Endothelial cell (in vitro differentiated cells): ENCODE data around the gene E2F2. TPM values are rescaled to one million over a fixed set of nuclear protein-coding genes. Genes with fewer than 3 reads are reported as not detected.

Experiments
- DNase-seq: peaks from one replicate; pipeline ENCODE4 v3.0.0; 2021; ENCODE audit warnings: low spot score
- H3K27ac Mint-ChIP-seq: one replicate; pipeline ENCODE4 v1.8.0; 2021; ENCODE audit warnings: mixed read lengths, inconsistent platforms; ENCODE audit not compliant: unreplicated experiment
- H3K27me3 Mint-ChIP-seq: one replicate; pipeline ENCODE4 v1.8.0; 2021; ENCODE audit warnings: mild to moderate bottlenecking, moderate library complexity, mixed read lengths, inconsistent platforms; ENCODE audit not compliant: unreplicated experiment
- H3K36me3 Mint-ChIP-seq: one replicate; pipeline ENCODE4 v1.8.0; 2021; ENCODE audit warnings: mild to moderate bottlenecking, low read depth, mixed read lengths, inconsistent platforms; ENCODE audit not compliant: unreplicated experiment
- H3K4me1 Mint-ChIP-seq: one replicate; pipeline ENCODE4 v1.8.0; 2021; ENCODE audit warnings: mild to moderate bottlenecking, mixed read lengths, inconsistent platforms; ENCODE audit not compliant: unreplicated experiment
- H3K4me3 Mint-ChIP-seq: one replicate; pipeline ENCODE4 v1.8.0; 2021; ENCODE audit warnings: mild to moderate bottlenecking, mixed read lengths, inconsistent platforms; ENCODE audit not compliant: unreplicated experiment
- H3K9me3 Mint-ChIP-seq: one replicate; pipeline ENCODE4 v1.8.0; 2021; ENCODE audit warnings: mixed read lengths, inconsistent platforms; ENCODE audit not compliant: unreplicated experiment
- total RNA-seq: library from RNA; stranded (reverse); fragmentation: NEBNext Ultra II Directional; extraction: Animal tissue kit (Norgen Biotek cat#: 25700); gene quantifications from one replicate; pipeline ENCODE4 v1.2.1, GENCODE V29; 2021; ENCODE audit not compliant: unreplicated experiment
- TF ChIP-seq, protein P1 (sequence below): fragments of 200-600 bp; sonication (generic); IDR thresholded peaks from one replicate; pipeline ENCODE4 v1.5.0; 2021; ENCODE audit warnings: antibody characterized with exemption; ENCODE audit not compliant: unreplicated experiment

Gene E2F2
- total RNA-seq, 1 donor from 2014 or later = 0.69 TPM

DNA sequence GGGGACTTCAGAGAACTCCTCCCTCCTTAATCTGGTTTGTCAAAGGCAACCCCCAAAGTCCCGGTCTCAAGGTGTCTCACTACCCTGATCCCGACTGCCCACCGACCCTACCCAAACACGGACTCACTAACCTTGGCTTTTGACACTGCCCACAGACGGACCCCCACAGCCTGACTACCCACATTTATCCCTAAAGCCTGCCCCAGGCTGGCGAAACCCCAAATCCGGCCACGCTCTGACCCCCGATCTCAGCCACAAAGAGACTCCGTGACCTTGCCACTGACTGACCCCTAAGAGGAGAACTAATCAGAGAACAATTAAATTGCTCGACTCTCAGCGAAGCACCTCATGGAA is 23.1 kb upstream of the E2F2 start:
- TF ChIP-seq, protein P1, sequence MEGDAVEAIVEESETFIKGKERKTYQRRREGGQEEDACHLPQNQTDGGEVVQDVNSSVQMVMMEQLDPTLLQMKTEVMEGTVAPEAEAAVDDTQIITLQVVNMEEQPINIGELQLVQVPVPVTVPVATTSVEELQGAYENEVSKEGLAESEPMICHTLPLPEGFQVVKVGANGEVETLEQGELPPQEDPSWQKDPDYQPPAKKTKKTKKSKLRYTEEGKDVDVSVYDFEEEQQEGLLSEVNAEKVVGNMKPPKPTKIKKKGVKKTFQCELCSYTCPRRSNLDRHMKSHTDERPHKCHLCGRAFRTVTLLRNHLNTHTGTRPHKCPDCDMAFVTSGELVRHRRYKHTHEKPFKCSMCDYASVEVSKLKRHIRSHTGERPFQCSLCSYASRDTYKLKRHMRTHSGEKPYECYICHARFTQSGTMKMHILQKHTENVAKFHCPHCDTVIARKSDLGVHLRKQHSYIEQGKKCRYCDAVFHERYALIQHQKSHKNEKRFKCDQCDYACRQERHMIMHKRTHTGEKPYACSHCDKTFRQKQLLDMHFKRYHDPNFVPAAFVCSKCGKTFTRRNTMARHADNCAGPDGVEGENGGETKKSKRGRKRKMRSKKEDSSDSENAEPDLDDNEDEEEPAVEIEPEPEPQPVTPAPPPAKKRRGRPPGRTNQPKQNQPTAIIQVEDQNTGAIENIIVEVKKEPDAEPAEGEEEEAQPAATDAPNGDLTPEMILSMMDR = no peak
- Mint-ChIP-seq H3K36me3 (peaks cover 9% of the 10 kb centered on the region), H3K9me3 (no peaks in the 10 kb centered on the region), H3K27ac (peak overlapping the region; percentile 89), H3K4me3 (peak overlapping the region; percentile 42), H3K27me3 (peaks cover 4% of the 10 kb centered on the region), H3K4me1 (peaks cover 39% of the 10 kb centered on the region)
- no peak for DNase-seq

GRCh38 chr1:23553231-23554126 is 22.4 kb upstream of the E2F2 start:
- Mint-ChIP-seq H3K4me1 (peaks cover 39% of the 10 kb centered on the region), H3K36me3 (peaks cover 9% of the 10 kb centered on the region), H3K4me3 (peak overlapping the region; percentile 42), H3K9me3 (no peaks in the 10 kb centered on the region), H3K27me3 (peaks cover 4% of the 10 kb centered on the region), H3K27ac (peak overlapping the region; percentile 89)
- TF ChIP-seq, protein P1 = no peak
- DNase-seq = no peak

DNA sequence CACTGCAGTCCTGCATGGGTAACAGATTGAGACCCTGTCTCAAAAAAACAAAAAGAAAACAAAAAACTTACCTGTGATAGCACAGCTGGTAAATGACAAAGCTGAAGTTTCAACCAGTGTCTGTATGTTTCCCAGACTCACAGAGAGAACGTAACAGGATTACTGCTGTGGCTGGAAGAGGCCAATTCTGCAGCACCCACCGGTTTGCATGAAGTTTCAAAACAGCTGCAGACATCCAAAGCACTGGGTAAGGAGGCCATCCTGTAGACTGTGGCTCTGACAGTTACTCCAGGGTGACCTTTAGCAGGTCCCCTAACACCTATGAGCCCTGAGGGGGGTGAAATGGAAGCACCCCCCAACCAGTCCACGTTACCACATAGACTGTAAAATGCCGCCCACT is 20.8 kb upstream of the E2F2 start:
- Mint-ChIP-seq H3K27ac (no peak overlapping the region), H3K36me3 (no peaks in the 10 kb centered on the region), H3K27me3 (peaks cover 4% of the 10 kb centered on the region), H3K4me1 (peaks cover 31% of the 10 kb centered on the region), H3K9me3 (no peaks in the 10 kb centered on the region), H3K4me3 (no peak overlapping the region)
- no peak for DNase-seq
- TF ChIP-seq, protein P1 = no peak

- H3K27ac Mint-ChIP-seq = no peak overlapping the region
- peaks cover 7% of the 10 kb centered on the region for H3K4me1 Mint-ChIP-seq
- no peaks in the 10 kb centered on the region for H3K9me3 Mint-ChIP-seq
- TF ChIP-seq, protein P1 = no peak
- peaks cover 6% of the 10 kb centered on the region for H3K27me3 Mint-ChIP-seq
- H3K36me3 Mint-ChIP-seq = no peaks in the 10 kb centered on the region
- DNase-seq = no peak
- H3K4me3 Mint-ChIP-seq = no peak overlapping the region
These were observed 17.7 kb upstream of the E2F2 start for GRCh38 chr1:23548704-23549143.

- Mint-ChIP-seq H3K9me3 (no peaks in the 10 kb centered on the region), H3K27ac (no peak overlapping the region), H3K27me3 (peaks cover 2% of the 10 kb centered on the region), H3K4me1 (no peaks in the 10 kb centered on the region), H3K36me3 (no peaks in the 10 kb centered on the region), H3K4me3 (no peak overlapping the region)
- TF ChIP-seq, protein P1 = no peak
- DNase-seq = no peak
These were observed 16.0 kb upstream of the E2F2 start for GRCh38 chr1:23546897-23547584.
